HCT116 (cell line): ENCODE data around the gene CLCF1. TPM values are rescaled to one million over a fixed set of nuclear protein-coding genes. Genes with fewer than 3 reads are reported as not detected.

Source experiments
- ATAC-seq: fragments of 200-7000 bp; cut with Tn5 transposase; 2 replicates; pipeline ENCODE4 v1.9.1; 2020; ENCODE audit warnings: mild to moderate bottlenecking, moderate library complexity
- BruUV-seq: library from RNA; stranded (reverse); fragments of 400-500 nt; replicated peaks from 2 replicates; lab custom pipeline; 2021; lab: Mats Ljungman, UMichigan
- CTCF ChIA-PET: fragments of 300-600 bp; sonication (Branson Sonifier 250); formaldehyde crosslinking; loops from one replicate; lab custom pipeline; 2021; ENCODE audit warnings: antibody characterized with exemption; lab: Charles Lee
- POLR2A ChIA-PET: fragments of 300-600, 350-600 bp; sonication (Branson Sonifier 250); formaldehyde crosslinking; loops from one replicate; lab custom pipeline; 2021; ENCODE audit warnings: antibody characterized with exemption; lab: Charles Lee
- RAD21 ChIA-PET, 2 experiments: fragments of 300-600 bp; sonication (Branson Sonifier 250); formaldehyde crosslinking; loops; one replicate each; lab custom pipeline; 2023; ENCODE audit warnings: low total read pairs in 2 of 2; ENCODE audit not compliant: uncharacterized antibody in 2 of 2, unreplicated experiment in 2 of 2, low non-redundant PET in 1 of 2; lab: Charles Lee
- DNase-seq: peaks from one replicate; pipeline ENCODE4 v3.0.0-alpha.2; 2010; ENCODE audit warnings: low read depth, low spot score
- H2AFZ ChIP-seq: fragments of 200-600 bp; shearing (Covaris generic), sonication (generic); 2 replicates; pipeline ENCODE4 v1.6.1; 2017; ENCODE audit warnings: low read depth, mixed run types, mixed read lengths, antibody characterized with exemption, low read length; ENCODE audit not compliant: poor library complexity, severe bottlenecking
- H3K27ac ChIP-seq: 2 replicates; pipeline ENCODE4 v1.5.1; 2012; ENCODE audit warnings: low read depth, low read length
- H3K27me3 ChIP-seq: fragments of 200-600 bp; sonication (generic); 2 replicates; pipeline ENCODE4 v1.6.1; 2016; ENCODE audit warnings: mixed run types, low read length, mixed read lengths; ENCODE audit not compliant: insufficient read depth
- H3K36me3 ChIP-seq, 2 experiments: fragments of 200-500 bp in 1 of 2; fragments of 200-600 bp in 1 of 2; sonication (Bioruptor generic) in 1 of 2; sonication (generic) in 1 of 2; 2 replicates each; pipeline versions ENCODE4 v1.5.1 to v1.6.1; 2014 to 2016; ENCODE audit warnings: low read length in 2 of 2, inconsistent platforms in 1 of 2, mixed read lengths in 1 of 2, mixed run types in 1 of 2; ENCODE audit not compliant: insufficient read depth in 2 of 2, control insufficient read depth in 1 of 2
- H3K4me1 ChIP-seq, 2 experiments: fragments of 200-600 bp in 1 of 2; sonication (generic) in 1 of 2; 2 replicates each; pipeline versions ENCODE4 v1.5.1 to v1.6.1; 2012 to 2017; ENCODE audit warnings: low read length in 2 of 2, inconsistent platforms in 1 of 2, mild to moderate bottlenecking in 1 of 2, mixed read lengths in 1 of 2, mixed run types in 1 of 2, moderate library complexity in 1 of 2; ENCODE audit not compliant: insufficient read depth in 2 of 2, control insufficient read depth in 1 of 2
- H3K4me2 ChIP-seq: fragments of 200-600 bp; sonication (generic); 2 replicates; pipeline ENCODE4 v1.6.1; 2017; ENCODE audit warnings: mixed run types, low read length, mixed read lengths
- H3K4me3 ChIP-seq, 2 experiments: fragments of 200-600 bp in 1 of 2; sonication (generic) in 1 of 2; replicated peaks in 1 of 2; 2 replicates each; pipeline ENCODE4 v1.5.1; 2011 to 2016; ENCODE audit warnings: low read length in 2 of 2, control low read depth in 1 of 2, low read depth in 1 of 2, mild to moderate bottlenecking in 1 of 2, mixed read lengths in 1 of 2, mixed run types in 1 of 2
- H3K79me2 ChIP-seq: fragments of 200-600 bp; sonication (generic); 2 replicates; pipeline ENCODE4 v1.6.1; 2017; ENCODE audit warnings: mild to moderate bottlenecking, mixed run types, low read length, moderate library complexity, mixed read lengths; ENCODE audit not compliant: insufficient read depth
- H3K9ac ChIP-seq: fragments of 200-600 bp; sonication (generic); 2 replicates; pipeline ENCODE4 v1.6.1; 2016; ENCODE audit warnings: low read length, mixed read lengths
- H3K9me2 ChIP-seq: fragments of 200-600 bp; sonication (generic), shearing (Covaris generic); 2 replicates; pipeline ENCODE4 v1.6.1; 2017; ENCODE audit warnings: mixed run types, mild to moderate bottlenecking, moderate library complexity; ENCODE audit not compliant: insufficient read depth
- H3K9me3 ChIP-seq, 2 experiments: fragments of 200-500 bp in 1 of 2; fragments of 200-600 bp in 1 of 2; sonication (Bioruptor generic) in 1 of 2; sonication (generic) in 1 of 2; 2 replicates each; pipeline ENCODE4 v1.6.1; 2014 to 2017; ENCODE audit warnings: low read length in 2 of 2, mixed read lengths in 2 of 2, inconsistent platforms in 1 of 2, low read depth in 1 of 2, mild to moderate bottlenecking in 1 of 2, mixed run types in 1 of 2, moderate library complexity in 1 of 2; ENCODE audit not compliant: control insufficient read depth in 1 of 2, insufficient read depth in 1 of 2
- H4K20me1 ChIP-seq: fragments of 200-600 bp; sonication (generic), shearing (Covaris generic); 2 replicates; pipeline ENCODE4 v1.6.1; 2017; ENCODE audit warnings: mixed run types, mild to moderate bottlenecking, moderate library complexity; ENCODE audit not compliant: insufficient read depth
- EGR1 ChIP-seq: IDR thresholded peaks from 2 replicates; pipeline ENCODE4 v1.6.1; 2012; ENCODE audit warnings: low read depth
- ELF1 ChIP-seq: IDR thresholded peaks from 2 replicates; pipeline ENCODE4 v1.6.1; 2012; ENCODE audit warnings: low read depth, borderline replicate concordance
- POLR2A ChIP-seq: IDR thresholded peaks from 2 replicates; pipeline ENCODE4 v1.7.0; 2011; ENCODE audit warnings: borderline replicate concordance; ENCODE audit not compliant: insufficient read depth, insufficient read length; ENCODE audit errors: extremely low read depth
- POLR2AphosphoS5 ChIP-seq: IDR thresholded peaks from 2 replicates; pipeline ENCODE4 v1.6.1; 2011; ENCODE audit warnings: mild to moderate bottlenecking, low read depth, low read length, moderate library complexity
- SIN3A ChIP-seq: IDR thresholded peaks from 2 replicates; pipeline ENCODE4 v1.6.1; 2012; ENCODE audit warnings: low read depth
- SRF ChIP-seq: IDR thresholded peaks from 2 replicates; pipeline ENCODE4 v1.6.1; 2012; ENCODE audit warnings: low read depth
- TCF7L2 ChIP-seq: IDR thresholded peaks from 2 replicates; pipeline ENCODE4 v1.7.0; 2011; ENCODE audit warnings: borderline replicate concordance, inconsistent platforms; ENCODE audit not compliant: insufficient read depth, insufficient read length; ENCODE audit errors: extremely low read depth
- intact Hi-C: fragments of 100-400 bp; cut with micrococcal nuclease; formaldehyde crosslinking; loops from 2 replicates; pipeline ENCODE4 v1.10.0; 2022
- total RNA-seq: library from RNA; stranded (reverse); gene quantifications from one replicate; pipeline ENCODE4 v1.2.1, GENCODE V29; 2021; ENCODE audit not compliant: unreplicated experiment
- TF ChIP-seq, protein P1 (sequence below): IDR thresholded peaks from 2 replicates; pipeline ENCODE4 v1.6.1; 2012; ENCODE audit warnings: low read depth

CLCF1 gene
- total RNA-seq, 1 experiment from 2014 or later, result 12.2 TPM

DNA sequence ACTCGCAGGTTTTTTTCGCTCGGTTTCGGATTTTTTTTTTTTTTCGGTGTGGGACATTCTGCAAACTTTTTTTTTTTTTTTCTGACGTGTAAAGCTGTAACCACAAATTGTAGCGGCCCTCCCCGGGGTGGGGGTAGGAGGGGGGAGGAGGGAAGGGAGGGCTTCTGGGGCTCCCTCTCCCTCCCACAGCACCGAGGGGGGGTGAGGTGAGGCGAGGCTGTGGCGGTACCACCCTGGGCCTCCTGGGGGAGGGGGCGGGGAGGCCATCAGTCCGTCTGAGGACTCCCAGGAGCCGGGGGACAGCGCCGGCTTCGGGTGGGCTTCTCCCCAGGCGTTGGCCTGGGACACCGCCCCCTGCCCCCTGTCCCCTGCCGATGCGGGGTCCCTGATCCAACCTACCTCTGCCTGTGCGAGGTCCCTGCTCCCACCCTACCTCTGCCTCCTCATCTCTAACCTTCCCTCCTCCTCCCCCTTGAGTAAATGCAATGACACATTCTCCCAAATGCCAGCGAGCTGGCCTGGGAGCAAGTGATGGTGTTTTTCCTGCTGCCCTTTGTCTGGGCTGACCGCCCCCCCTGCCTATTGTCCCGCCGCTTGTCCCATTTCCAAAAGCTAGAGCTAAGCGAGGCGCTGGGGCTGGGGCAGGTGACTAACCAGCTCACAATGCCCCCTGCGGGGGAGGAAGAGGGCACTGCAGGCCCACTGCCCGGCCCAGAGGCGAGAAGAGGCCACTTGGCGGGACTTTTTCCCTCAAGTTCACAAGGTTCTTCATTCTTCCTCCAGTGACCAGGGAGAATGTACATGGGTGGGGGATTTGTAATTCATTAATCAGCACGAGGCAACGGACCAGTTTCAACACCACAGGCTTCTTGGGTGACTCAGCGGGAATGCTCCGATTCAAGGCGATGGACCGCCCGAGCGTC lies 511 bp upstream of the CLCF1 start (continued):
- TF ChIP-seq, protein P1, sequence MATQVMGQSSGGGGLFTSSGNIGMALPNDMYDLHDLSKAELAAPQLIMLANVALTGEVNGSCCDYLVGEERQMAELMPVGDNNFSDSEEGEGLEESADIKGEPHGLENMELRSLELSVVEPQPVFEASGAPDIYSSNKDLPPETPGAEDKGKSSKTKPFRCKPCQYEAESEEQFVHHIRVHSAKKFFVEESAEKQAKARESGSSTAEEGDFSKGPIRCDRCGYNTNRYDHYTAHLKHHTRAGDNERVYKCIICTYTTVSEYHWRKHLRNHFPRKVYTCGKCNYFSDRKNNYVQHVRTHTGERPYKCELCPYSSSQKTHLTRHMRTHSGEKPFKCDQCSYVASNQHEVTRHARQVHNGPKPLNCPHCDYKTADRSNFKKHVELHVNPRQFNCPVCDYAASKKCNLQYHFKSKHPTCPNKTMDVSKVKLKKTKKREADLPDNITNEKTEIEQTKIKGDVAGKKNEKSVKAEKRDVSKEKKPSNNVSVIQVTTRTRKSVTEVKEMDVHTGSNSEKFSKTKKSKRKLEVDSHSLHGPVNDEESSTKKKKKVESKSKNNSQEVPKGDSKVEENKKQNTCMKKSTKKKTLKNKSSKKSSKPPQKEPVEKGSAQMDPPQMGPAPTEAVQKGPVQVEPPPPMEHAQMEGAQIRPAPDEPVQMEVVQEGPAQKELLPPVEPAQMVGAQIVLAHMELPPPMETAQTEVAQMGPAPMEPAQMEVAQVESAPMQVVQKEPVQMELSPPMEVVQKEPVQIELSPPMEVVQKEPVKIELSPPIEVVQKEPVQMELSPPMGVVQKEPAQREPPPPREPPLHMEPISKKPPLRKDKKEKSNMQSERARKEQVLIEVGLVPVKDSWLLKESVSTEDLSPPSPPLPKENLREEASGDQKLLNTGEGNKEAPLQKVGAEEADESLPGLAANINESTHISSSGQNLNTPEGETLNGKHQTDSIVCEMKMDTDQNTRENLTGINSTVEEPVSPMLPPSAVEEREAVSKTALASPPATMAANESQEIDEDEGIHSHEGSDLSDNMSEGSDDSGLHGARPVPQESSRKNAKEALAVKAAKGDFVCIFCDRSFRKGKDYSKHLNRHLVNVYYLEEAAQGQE, result no peak
- TF ChIP-seq ELF1 (no peak), EGR1 (no peak), SIN3A (no peak), TCF7L2 (peak; percentile 34), SRF (no peak)

DNA sequence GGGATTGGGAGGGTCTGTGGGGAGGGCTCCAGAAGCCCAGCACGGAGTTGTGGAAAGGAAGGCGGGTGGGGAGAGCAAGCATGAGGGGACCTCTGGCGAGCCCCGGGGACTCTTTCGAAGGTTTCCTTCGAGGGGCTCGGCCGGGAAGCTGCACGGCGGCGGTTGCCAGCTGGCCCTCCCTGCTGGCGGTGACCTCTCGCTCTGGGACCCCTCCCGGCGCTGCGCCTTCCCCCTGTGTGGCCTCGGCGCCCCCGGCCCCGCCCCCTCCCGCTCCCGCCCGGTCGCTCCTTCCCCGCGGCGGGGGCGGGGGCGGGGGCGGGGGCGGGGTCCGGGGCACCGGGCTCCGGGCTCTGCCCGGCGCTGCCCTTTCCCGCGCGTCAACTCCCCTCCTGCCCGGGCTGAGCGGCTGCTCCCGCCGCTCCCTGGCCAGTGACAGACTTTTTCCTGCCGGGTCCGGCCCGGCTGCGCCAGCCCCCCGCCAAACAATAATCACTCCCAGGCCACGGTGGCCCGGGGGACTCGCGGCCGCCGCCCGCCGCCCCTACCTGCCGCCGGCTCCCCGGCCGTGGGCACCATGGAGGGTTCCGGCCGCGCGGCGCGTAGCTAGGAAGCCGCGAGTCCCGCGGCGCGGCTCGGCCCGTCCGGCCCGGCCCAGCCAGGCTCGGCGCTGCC lies 941 bp downstream of the CLCF1 start:
- ChIA-PET RAD21 (interaction anchor here (0.6 to 3.3 kb wide), 2 partner anchors 10 to 111 kb away, joined by 3 to 15 read pairs; no protein-coding TSS in a partner anchor), CTCF (interaction anchor here (5.0 to 15.5 kb wide), 2 partner anchors 9 to 16 kb away, joined by 44 to 456 read pairs; partner anchors contain the start of gene POLD4), POLR2A (interaction anchor here (2.0 to 15.1 kb wide), 3 partner anchors 9 to 18 kb away, joined by 7 to 210 read pairs (median 15); partner anchors contain the start of gene POLD4)
- Histone ChIP-seq H3K9me3 (no peaks in the 10 kb centered on the region), H2AFZ (no peak overlapping the region), H3K4me3 (peak overlapping the region; percentile 64 to 83), H3K4me1 (peaks cover 44 to 81% of the 10 kb centered on the region in 2 experiments), H3K9me2 (no peaks in the 10 kb centered on the region), H3K79me2 (peaks cover 54% of the 10 kb centered on the region), H3K27me3 (no peaks in the 10 kb centered on the region), H3K27ac (peak overlapping the region; percentile 100), H3K9ac (peak overlapping the region; percentile 100), H4K20me1 (no peaks in the 10 kb centered on the region), H3K36me3 (no peaks in the 10 kb centered on the region; a peak in 1 of 4 replicates), H3K4me2 (peak overlapping the region; percentile 88)
- DNase-seq (no peak), ATAC-seq (no peak)
- BruUV-seq, result no TSS peak
- TF ChIP-seq POLR2AphosphoS5, result peak; percentile 51
- TF ChIP-seq POLR2A, result no peak
- intact Hi-C loops, result no loop called here
